COR-L47 (cell line): ENCODE results near the gene DMPK.

Experiments used
- DNase-seq: peaks from one replicate; lab custom pipeline; 2025; lab: John Stamatoyannopoulos, UW

DMPK gene, protein sequence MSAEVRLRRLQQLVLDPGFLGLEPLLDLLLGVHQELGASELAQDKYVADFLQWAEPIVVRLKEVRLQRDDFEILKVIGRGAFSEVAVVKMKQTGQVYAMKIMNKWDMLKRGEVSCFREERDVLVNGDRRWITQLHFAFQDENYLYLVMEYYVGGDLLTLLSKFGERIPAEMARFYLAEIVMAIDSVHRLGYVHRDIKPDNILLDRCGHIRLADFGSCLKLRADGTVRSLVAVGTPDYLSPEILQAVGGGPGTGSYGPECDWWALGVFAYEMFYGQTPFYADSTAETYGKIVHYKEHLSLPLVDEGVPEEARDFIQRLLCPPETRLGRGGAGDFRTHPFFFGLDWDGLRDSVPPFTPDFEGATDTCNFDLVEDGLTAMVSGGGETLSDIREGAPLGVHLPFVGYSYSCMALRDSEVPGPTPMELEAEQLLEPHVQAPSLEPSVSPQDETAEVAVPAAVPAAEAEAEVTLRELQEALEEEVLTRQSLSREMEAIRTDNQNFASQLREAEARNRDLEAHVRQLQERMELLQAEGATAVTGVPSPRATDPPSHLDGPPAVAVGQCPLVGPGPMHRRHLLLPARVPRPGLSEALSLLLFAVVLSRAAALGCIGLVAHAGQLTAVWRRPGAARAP

GRCh38 chr19:45782162-45782691 is at the start of gene DMPK:
TSS of gene DMPK (minus strand) at chr19:45782490. CDS start at chr19:45782352, 138 bp downstream.
- peak; percentile 13 for DNase-seq

- no peak for DNase-seq
These were observed 46.7 kb upstream of the DMPK start for GRCh38 chr19:45828945-45829344.

DNA sequence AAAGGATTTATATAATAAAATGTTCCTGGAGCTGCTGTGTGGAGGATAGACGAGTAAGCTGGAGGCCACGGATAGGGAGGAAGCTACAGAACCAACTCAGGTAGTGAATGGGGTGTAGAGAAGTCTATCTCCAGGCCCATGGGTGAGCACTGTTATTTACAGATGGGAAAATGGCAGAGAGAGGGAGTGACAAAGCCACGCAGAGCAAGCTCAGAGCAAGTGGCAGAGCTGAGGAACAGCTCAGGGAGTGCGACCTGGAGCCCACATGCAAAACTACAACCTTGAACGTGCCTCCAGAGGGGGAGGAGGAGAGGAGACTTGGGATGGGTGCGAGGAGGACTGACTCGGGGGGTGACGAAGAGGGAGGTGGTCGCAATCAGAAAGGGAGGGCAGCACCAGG is 46.2 kb upstream of the DMPK start:
- DNase-seq = no peak

DNA sequence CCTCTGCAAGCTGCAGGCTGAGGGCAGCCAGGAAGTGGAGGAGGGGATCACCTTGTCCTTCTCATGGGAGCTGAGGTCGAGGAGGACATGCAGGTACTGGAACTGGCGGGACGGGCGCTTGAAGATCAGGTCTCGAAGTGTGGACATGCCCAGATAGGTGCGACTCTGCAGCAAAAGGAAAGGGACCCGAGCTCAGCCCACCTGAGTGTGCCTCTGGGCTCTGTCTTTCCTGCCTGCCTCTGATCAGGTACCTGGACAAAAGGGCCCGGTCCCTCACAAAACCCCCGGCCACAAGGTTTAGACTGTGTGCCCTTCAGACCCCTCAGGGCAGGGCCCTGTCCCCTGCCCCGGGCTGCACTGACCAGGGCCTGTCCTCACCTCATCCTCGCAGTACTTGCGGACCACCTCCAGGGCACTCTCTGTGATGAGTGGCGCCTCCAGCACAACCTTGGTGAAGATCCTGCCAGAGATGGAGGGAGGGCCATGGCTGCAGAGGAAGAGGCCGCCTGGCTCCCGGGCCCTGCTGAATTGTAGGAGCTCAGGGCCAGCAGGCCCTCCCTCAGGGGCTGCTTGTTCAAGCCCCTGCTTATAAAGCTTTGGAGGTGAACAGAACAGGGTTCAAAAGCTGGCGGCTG is 45.3 kb upstream of the DMPK start:
- no peak for DNase-seq

DNA sequence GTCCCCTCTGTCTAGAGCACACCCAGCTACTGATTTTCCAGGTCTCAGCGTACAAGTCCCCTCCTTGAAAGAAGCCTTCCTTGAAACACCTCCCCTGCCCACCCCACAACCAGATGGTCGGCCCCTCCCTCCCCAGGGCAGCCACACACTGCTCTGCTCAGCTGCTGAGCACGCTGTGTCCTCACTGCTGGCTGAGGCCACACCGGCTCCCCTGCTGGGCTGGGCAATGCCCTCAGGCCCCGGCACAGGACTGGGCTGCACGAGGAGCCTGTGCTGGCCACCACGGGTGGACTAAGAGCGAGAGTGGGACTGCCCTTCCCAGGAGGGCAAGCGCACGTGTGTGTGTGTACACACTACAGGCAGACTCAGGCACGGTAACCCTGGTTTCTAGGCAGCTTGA is 44.6 kb upstream of the DMPK start:
- no peak for DNase-seq

DNA sequence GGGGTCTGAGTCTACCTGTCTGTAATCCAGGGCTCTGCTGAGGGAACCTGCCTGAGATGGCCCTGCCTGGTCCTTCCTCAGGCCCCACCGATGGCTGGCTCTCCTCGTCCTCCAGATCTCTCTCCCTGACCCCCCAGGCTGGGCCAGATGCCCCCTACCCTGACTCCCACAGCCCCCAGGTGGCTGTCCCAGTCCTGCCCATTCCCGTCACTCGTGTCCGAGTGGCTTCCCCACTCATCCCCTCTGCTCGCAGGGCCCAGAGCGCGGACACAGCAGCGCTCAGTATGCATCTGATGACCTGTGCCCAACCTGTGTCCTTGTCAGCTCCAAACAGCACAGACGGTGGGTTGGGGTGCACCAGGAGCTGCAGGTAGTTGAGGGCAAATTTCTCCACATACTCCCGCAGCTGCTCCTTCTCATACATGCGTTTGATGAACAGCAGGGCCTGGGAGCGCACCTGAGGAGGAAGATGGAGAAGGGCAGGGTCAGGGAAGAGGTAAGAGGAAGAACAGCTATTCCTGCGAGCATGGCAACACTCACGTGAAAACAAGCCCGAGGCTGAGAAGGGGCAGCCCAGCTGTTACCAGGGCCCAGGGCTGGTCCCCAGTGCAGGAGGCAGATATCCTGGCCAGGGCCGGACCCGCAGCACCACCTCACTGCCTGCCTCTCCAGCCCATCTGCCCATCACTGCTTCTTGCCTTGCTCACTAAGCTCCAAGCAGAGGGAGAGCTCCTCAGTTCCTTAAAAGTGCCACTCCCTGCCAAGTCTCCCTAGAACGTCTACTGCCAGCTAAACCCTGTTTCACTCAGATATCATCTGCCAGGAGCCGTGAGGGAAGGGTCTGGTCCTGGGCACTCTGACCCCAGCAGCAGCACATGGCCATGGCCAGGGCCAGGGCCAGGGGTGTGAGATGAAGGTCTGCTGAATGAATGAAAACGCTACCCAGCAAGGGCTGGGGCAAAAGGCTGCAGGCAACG is 43.9 kb upstream of the DMPK start:
- no peak for DNase-seq

DNA sequence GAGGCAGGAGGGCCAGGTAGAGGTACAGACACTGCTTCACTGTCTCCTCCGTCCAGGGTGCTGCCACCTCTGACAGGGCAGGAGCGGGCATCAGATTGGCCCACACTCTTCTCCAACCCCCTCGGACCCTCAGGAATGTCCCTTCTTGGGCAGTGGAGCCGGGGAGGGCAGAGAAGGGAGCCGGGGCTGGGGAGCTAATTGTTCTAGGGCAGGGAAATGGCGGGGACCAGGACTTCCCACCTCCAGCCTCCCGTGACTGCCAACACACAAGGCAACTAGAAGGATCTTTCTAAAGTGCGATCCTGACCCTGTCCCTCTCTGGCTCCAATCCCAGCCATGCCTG is 42.9 kb upstream of the DMPK start:
- DNase-seq = no peak

GRCh38 chr19:45824531-45825262 is 42.4 kb upstream of the DMPK start:
- DNase-seq = no peak

DNA sequence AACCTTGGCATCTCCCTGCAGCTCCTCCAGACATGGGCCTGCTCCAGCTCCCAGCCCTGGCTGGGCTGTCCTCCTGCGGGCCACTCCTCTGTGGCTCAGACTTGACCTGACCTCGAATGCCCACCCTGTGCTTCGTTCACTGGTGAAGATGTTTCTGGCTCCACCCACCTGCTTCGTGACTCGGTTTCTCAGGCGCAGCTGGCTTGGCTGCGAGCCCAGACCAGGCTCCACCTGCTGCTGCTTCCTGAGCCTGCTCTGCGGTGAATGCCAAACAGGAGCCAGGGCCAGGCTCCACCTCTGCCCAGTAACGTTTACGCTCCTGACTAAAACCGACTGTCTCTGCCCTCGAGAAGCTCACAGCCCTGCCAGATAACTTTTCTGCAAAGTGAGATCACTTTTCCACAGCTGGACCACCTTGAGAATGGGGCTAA is 41.8 kb upstream of the DMPK start:
- DNase-seq = peak; percentile 79

- DNase-seq = no peak
These were observed 40.9 kb upstream of the DMPK start for GRCh38 chr19:45823182-45823581.

- no peak for DNase-seq
These were observed 40.4 kb upstream of the DMPK start for GRCh38 chr19:45822716-45823115.

- DNase-seq = no peak
These were observed 39.3 kb upstream of the DMPK start for GRCh38 chr19:45821570-45821969.

DNA sequence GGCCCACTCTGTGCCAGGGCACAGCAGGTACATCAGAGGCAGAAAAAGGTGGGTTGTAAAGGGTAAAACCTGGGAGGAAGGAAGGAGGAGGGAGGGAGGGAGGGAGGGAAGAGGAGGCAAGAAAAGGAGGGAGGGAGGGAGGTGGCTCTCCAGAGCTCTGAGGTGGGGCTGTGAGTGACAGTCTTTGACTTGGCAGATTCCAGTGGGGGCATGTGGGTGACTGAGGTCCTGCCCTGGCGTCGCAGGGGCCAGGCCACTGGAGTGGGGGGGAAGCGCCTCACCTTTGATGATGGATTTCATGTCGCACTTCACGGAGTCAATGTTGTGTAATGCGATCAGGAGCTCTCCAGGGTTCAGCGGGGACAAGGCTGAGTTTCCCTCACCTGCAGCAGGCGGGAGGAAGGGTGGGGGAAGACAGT is 38.8 kb upstream of the DMPK start:
- no peak for DNase-seq

DNA sequence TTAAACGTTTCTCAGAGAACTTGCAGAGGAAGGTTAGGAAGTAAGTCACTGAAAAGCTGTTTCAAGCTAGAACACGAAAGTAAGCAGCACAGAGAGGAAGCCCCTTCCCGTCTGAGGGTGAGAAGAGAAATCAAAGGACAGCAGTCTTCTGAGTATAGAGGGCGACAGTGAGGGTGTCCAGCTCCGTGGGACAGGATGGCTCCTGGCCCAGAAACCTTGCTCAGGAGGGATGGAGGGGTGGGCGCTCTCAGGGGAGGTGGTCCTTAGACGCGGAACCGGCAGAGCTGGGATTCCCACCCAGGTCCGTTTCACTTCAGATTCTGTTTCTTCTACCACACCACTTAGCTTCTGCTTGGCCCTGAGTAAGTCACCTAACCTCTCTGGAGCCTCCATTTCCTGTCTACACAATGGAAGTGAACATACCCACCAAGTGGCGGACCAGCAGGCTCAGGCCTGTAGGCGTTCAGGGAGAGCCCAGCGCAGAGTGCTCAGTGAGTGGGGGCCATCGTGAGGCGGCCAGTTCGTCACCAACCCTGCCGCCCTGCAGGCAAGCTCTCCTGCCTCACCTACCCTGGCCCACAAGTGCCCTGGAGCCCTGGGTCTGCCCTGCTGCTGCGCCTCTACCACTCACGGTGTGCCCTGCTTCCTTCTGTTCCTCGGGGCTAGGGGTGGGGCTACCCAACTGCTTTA is 38.3 kb upstream of the DMPK start:
- DNase-seq = no peak

DNA sequence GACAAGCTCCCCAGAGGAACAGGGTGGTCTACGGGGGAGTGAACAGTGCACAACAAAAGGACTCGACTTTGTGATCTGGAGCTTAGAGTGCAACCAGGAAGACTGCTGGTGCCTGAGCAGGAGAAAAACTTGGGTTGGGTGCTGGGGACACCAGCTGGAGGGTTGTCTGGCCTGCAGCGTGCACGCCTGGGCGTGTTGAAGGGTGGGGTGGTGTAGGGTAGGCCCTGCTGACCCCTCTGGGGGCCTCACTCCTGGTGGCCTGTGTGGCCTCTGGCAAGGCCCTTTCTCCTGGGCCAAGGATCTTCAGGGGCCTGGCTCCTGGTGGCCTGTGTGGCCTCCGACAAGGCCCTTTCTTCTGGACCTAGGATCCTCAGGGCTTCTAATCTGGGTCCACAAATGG is 37.5 kb upstream of the DMPK start:
- DNase-seq = no peak

GRCh38 chr19:45817725-45818301 is 35.5 kb upstream of the DMPK start:
- DNase-seq = no peak

DNA sequence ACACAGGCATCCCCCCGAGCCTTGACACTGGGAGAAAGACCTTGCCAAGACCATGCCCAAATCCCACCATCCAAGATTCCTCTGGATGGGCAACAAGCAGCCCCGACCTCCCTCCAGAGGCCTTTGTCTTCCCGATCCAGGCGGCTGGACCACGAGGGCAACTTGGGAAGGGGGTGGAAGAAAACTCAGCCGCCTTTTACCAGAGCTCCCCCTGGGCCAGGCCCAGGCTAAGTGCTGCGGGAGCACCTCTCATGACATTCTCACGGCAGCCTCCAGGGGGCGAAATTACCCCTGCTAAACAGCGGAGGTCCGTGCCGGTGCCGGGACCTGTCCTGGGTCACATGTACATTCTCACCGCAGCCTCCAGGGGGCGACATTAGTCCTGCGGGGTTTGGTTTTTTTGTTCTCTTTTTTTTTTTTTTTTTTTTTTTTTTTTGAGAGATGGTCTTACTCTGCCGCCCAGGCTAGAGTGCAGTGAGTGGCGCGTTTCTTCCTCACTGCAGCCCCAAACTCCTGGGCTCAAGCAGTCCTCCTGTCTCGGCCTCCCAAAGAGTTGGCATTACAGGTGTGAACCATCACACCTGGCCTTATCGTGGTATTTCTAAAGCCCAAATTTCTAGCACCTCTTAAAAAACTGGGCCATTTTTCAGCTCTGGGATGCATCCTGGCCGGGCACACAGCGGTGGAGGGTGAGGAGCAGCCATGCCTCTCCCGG is 34.9 kb upstream of the DMPK start:
- peak; percentile 78 for DNase-seq

DNA sequence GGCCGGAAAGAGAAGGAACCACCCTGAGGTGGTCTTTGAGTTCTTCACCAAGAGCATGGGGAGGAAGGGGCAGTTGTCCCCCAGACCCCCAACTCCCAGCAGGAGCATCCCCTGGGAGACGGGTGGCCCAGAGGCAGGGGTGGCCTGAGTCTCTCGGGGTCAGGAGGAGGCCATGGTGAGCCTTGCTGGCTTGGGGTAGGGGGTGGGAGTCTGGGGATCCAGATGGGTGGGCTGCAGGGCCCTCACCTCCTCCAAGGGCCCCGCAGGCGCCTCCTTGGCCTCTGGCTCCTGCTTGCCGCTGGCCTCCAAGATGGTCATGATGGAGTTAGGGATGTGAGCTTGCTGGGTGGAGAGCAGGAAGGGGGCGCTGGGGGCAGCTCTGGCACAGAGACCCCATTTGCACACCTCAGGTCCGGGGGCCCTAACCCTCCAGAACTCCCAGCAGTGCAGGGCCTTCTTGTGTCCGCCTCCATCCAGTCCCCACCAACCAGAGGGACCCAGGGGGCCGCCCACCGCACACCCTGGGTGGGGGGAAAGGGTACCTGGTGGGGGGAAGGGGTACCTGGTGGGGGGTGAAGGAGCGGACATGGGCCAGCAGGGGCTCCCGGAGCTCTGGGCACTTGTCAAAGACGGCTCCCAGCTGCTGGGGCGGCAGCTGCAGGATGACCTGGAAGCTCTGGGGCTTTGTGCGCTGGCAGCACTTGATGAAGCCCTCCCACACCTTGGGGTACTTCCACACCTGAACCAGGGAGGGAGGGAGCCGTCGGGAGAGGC is 34.1 kb upstream of the DMPK start:
- DNase-seq = no peak
